ENCODE data around the gene RIOX2. TPM values are rescaled to one million over a fixed set of nuclear protein-coding genes. Genes with fewer than 3 reads are reported as not detected.

The RIOX2 gene
- total RNA-seq, 1 donor from 2014 or later = 40.3 TPM

DNA sequence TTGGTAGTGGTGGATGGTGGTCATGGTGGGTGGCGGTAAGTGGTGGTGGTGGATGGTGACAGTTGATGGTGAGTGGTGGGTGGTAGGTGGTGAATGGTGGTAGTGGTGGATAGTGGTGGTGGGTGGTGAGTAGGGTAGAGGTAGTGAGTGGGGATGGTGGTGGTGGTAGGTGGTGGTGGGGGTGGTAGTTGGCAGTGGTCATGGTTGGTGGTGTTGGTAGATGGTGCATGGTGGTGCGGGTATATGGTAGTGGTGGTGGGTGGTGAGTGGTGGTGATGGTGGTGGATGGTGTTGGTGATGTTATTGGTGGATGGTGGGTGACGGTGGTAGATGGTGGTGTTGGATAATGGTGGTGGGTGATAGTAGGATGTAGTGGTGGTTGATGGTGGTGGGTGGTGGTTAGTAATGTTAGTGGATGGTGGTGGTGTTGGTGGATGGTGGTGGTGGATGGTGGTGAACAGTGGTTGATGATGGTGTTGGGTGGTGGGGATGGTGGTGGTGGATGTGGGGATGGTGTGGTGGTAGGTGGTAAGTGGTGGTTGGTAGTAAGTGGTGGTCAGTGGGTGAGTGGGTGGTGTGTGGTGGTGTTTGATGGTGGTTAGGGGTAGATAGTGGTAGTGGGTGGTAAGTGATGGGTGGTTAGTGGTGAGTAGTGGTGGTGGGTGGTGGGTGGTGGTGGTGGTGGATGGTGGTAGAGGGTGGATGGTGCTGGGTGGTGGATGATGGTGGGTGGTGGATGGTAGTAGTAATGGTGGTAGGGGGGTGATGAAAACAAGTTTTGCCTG is 16.7 kb upstream of the RIOX2 start:
- no peak for FAIRE-seq
- H3K27me3 ChIP-seq (ENCODE audit: control insufficient read depth, insufficient read depth, low read length) = peaks cover 2% of the 10 kb centered on the region
- TF ChIP-seq, protein P1, sequence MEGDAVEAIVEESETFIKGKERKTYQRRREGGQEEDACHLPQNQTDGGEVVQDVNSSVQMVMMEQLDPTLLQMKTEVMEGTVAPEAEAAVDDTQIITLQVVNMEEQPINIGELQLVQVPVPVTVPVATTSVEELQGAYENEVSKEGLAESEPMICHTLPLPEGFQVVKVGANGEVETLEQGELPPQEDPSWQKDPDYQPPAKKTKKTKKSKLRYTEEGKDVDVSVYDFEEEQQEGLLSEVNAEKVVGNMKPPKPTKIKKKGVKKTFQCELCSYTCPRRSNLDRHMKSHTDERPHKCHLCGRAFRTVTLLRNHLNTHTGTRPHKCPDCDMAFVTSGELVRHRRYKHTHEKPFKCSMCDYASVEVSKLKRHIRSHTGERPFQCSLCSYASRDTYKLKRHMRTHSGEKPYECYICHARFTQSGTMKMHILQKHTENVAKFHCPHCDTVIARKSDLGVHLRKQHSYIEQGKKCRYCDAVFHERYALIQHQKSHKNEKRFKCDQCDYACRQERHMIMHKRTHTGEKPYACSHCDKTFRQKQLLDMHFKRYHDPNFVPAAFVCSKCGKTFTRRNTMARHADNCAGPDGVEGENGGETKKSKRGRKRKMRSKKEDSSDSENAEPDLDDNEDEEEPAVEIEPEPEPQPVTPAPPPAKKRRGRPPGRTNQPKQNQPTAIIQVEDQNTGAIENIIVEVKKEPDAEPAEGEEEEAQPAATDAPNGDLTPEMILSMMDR (IDR thresholded peaks at IDR 0.05; ENCODE audit: insufficient read depth, low read length, severe bottlenecking) = no peak

GRCh38 chr3:97987306-97987705 is 15.1 kb upstream of the RIOX2 start:
- TF ChIP-seq, protein P1 (IDR thresholded peaks at IDR 0.05; ENCODE audit: insufficient read depth, low read length, severe bottlenecking) = no peak
- H3K4me3 ChIP-seq (ENCODE audit: low read depth, low read length) = no peak overlapping the region
- no peak for FAIRE-seq
- no peak for DNase-seq (ENCODE audit: low read depth)
- no peaks in the 10 kb centered on the region for H3K36me3 ChIP-seq (ENCODE audit: control insufficient read depth, insufficient read depth, low read length)
- no peaks in the 10 kb centered on the region for H3K27me3 ChIP-seq (ENCODE audit: control insufficient read depth, insufficient read depth, low read length)

More for the DNA sequence above, 16.7 kb upstream of the RIOX2 start:
- Histone ChIP-seq H3K4me3 (ENCODE audit: low read depth, low read length) (no peak overlapping the region), H3K36me3 (ENCODE audit: control insufficient read depth, insufficient read depth, low read length) (no peaks in the 10 kb centered on the region)
- no peak for DNase-seq (ENCODE audit: low read depth)

DNA sequence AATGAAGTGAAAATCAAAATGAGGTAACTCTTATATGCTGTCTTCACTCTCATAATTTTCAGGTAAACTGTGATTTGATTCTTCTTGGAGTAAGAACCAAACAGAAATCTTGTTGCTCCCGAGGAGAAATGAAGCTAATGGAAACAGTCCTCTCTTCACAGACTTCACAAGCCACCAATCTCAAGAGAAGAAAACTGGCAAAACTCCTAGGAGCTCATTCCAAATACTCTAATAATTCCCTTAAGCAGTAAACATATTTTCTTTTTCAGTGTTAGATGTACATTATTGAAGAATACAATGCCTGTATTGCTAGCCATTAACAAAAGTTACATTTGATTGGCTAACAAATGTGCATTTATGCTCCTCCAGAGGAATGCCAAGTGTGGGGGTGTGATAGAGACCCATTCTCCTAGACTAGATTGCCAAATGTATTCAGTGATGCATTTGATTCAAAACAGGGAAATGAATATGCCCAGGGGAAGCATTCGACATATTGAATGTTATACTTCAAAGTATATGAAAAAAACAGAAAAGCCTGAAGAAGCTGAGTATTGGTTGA is 11.8 kb upstream of the RIOX2 start:
- Histone ChIP-seq H3K27me3 (ENCODE audit: control insufficient read depth, insufficient read depth, low read length) (no peaks in the 10 kb centered on the region), H3K36me3 (ENCODE audit: control insufficient read depth, insufficient read depth, low read length) (no peaks in the 10 kb centered on the region), H3K4me3 (ENCODE audit: low read depth, low read length) (no peak overlapping the region)
- TF ChIP-seq, protein P1 (IDR thresholded peaks at IDR 0.05; ENCODE audit: insufficient read depth, low read length, severe bottlenecking) = no peak
- DNase-seq (ENCODE audit: low read depth) (no peak), FAIRE-seq (no peak)

GRCh38 chr3:97981886-97982285 is 9.7 kb upstream of the RIOX2 start:
- TF ChIP-seq, protein P1 (IDR thresholded peaks at IDR 0.05; ENCODE audit: insufficient read depth, low read length, severe bottlenecking) = no peak
- FAIRE-seq (no peak), DNase-seq (ENCODE audit: low read depth) (no peak)
- Histone ChIP-seq H3K27me3 (ENCODE audit: control insufficient read depth, insufficient read depth, low read length) (no peaks in the 10 kb centered on the region), H3K4me3 (ENCODE audit: low read depth, low read length) (no peak overlapping the region), H3K36me3 (ENCODE audit: control insufficient read depth, insufficient read depth, low read length) (no peaks in the 10 kb centered on the region)

DNA sequence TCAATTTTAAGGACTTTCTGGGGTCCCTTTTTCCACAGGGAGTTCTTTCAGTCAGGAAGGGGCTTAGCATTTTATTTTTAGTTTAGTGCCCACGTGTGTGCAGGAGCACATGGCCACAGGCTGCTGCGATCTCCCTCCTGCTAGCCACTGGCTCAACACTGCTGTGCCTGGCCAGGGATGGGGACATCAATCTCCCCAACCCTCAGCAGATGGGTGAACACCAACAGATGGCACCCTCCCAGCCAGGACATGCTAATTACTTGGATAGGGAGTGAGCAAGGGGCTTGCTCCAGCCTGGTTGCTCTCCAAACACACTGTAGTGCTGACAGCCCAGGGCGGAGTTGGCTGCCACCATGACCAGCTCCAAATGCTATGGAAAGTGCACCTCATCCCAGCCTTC is 7.4 kb upstream of the RIOX2 start:
- H3K27me3 ChIP-seq (ENCODE audit: control insufficient read depth, insufficient read depth, low read length) = no peaks in the 10 kb centered on the region
- H3K36me3 ChIP-seq (ENCODE audit: control insufficient read depth, insufficient read depth, low read length) = no peaks in the 10 kb centered on the region
- TF ChIP-seq, protein P1 (IDR thresholded peaks at IDR 0.05; ENCODE audit: insufficient read depth, low read length, severe bottlenecking) = no peak

More for the DNA sequence above, 7.4 kb upstream of the RIOX2 start:
- DNase-seq (ENCODE audit: low read depth) = no peak
- H3K4me3 ChIP-seq (ENCODE audit: low read depth, low read length) = no peak overlapping the region
- FAIRE-seq = no peak

All from bronchial epithelial cell (primary cell).